NCI-H82 treated with DMSO at 0.1 percent for 48 hours (cell line): Measurements from ENCODE around the gene PLA2G1B.
"Not testable (repeated sequence)": the region's sequence is repeated elsewhere in the genome, so short reads cannot be mapped to it uniquely, and the experiment has no call there.

Experiments used
- DNase-seq: peaks from one replicate; lab custom pipeline; 2025; ENCODE audit not compliant: unreplicated experiment; lab: John Stamatoyannopoulos, UW

The PLA2G1B gene

GRCh38 chr12:120359128-120359527 lies 31.5 kb upstream of the PLA2G1B start:
- no peak for DNase-seq

- DNase-seq: no peak
These were observed 31.0 kb upstream of the PLA2G1B start for GRCh38 chr12:120358412-120359100.

- no peak for DNase-seq
These were observed 29.5 kb upstream of the PLA2G1B start for GRCh38 chr12:120357104-120357503.

GRCh38 chr12:120356567-120357030 lies 29.0 kb upstream of the PLA2G1B start:
- DNase-seq: peak; percentile 55

- no peak for DNase-seq
These were observed 26.2 kb upstream of the PLA2G1B start for GRCh38 chr12:120353556-120354317.

- DNase-seq: no peak
These were observed 25.6 kb upstream of the PLA2G1B start for GRCh38 chr12:120353136-120353535.

GRCh38 chr12:120352117-120352516 lies 24.5 kb upstream of the PLA2G1B start:
- DNase-seq: no peak

GRCh38 chr12:120350576-120351350 lies 23.2 kb upstream of the PLA2G1B start:
- no peak for DNase-seq

- no peak for DNase-seq
These were observed 20.2 kb upstream of the PLA2G1B start for GRCh38 chr12:120347766-120348165.

GRCh38 chr12:120346681-120347080 lies 19.1 kb upstream of the PLA2G1B start:
- no peak for DNase-seq

- DNase-seq: no peak
These were observed 18.5 kb upstream of the PLA2G1B start for GRCh38 chr12:120346031-120346430.

GRCh38 chr12:120343692-120344091 lies 16.1 kb upstream of the PLA2G1B start:
- no peak for DNase-seq

- DNase-seq: no peak
These were observed 15.5 kb upstream of the PLA2G1B start for GRCh38 chr12:120343039-120343537.

- DNase-seq: no peak
These were observed 14.8 kb upstream of the PLA2G1B start for GRCh38 chr12:120342175-120343038.

GRCh38 chr12:120339256-120339655 lies 11.7 kb upstream of the PLA2G1B start:
- no peak for DNase-seq

GRCh38 chr12:120337730-120338129 lies 10.2 kb upstream of the PLA2G1B start:
- no peak for DNase-seq

- DNase-seq: not testable (repeated sequence)
These were observed 8.8 kb upstream of the PLA2G1B start for GRCh38 chr12:120336392-120336791.

GRCh38 chr12:120335447-120335846 lies 7.9 kb upstream of the PLA2G1B start:
- DNase-seq: not testable (repeated sequence)

- DNase-seq: no peak
These were observed 4.9 kb upstream of the PLA2G1B start for GRCh38 chr12:120332523-120332922.

- no peak for DNase-seq
These were observed 4.5 kb upstream of the PLA2G1B start for GRCh38 chr12:120332041-120332440.
